K562 (cell line): ENCODE measurements around the gene DGKB. TPM values are rescaled to one million over a fixed set of nuclear protein-coding genes. Genes with fewer than 3 reads are reported as not detected.

Experiments
- HDAC3 ChIP-seq: fragments of 450-650 bp; IDR thresholded peaks from 2 replicates; pipeline ENCODE4 v1.6.1; 2018; ENCODE audit warnings: borderline replicate concordance, mild to moderate bottlenecking, moderate library complexity; ENCODE audit not compliant: partially characterized antibody
- ZBTB5 ChIP-seq: fragments of 450-650 bp; IDR thresholded peaks from 2 replicates; pipeline ENCODE4 v1.6.1; 2017; ENCODE audit warnings: antibody characterized with exemption
- ZNF609 ChIP-seq: sonication (generic); formaldehyde crosslinking; IDR thresholded peaks from 2 replicates; pipeline ENCODE4 v1.8.1; 2023; ENCODE audit warnings: missing genetic modification reagents, mild to moderate bottlenecking, borderline replicate concordance
- polyA plus RNA-seq, 8 experiments: library from polyadenylated mRNA; depleted of rRNA in 4 of 8; stranded (reverse) in 5 of 8; unstranded in 3 of 8; fragments of >200 nt; fragmentation: Nextera tagmentation in 2 of 8; fragmentation: Illumina TruSeq in 1 of 8; extraction: Ambion mirVana in 2 of 8; extraction: Trizol in 1 of 8; gene quantifications; 2 replicates each; pipeline versions ENCODE4 v1.2.1 to v1.2.3, GENCODE V29; 2011 to 2014; ENCODE audit warnings: inconsistent platforms in 1 of 8, missing spikeins in 1 of 8
- total RNA-seq, 7 experiments: library from RNA; depleted of rRNA in 6 of 7; stranded (reverse); fragments of >200 nt in 6 of 7; fragmentation: Illumina TruSeq in 2 of 7; extraction: Trizol in 2 of 7; gene quantifications; 2 replicates each; pipeline versions ENCODE4 v1.2.1 to v1.2.3, GENCODE V29; 2011 to 2021; ENCODE audit warnings: low replicate concordance in 1 of 7

The DGKB gene
- total and polyA plus RNA-seq, 9 of the 15 experiments (the other 6 are each of a cell fraction or from before 2014, with no cell fraction given) = 0.01 TPM; not detected in 8

GRCh38 chr7:14858410-14858809, 44.1 kb downstream of the DGKB start (continued):
- TF ChIP-seq ZNF609 (CRISPR knock-in tag) (no peak), ZBTB5 (no peak), HDAC3 (no peak)
- TF ChIP-seq, all 486 proteins: peak for 0
